ENCODE data around the gene NDUFAF4. TPM values are rescaled to one million over a fixed set of nuclear protein-coding genes. Genes with fewer than 3 reads are reported as not detected.

Gene NDUFAF4
- total RNA-seq, 1 donor from 2014 or later: 28.4 TPM

DNA sequence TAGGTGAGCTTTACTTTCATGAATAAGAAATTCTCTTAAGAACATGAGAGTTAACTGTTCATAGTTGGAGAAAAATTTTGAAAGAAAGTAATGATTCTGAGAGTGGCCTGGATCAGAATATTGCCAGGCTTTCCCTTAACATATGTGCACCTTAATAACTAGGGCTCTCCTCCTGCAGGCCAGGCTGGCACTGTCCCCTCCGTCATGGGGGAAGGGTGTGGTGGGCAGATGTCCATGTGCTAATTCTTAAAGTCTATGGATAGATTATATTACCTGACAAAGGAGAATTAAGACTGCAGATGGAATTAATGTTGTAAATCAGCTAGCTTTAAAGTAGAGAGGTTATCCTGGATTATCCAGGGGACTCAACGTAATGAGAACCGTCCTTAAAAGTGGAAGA is 15.9 kb upstream of the NDUFAF4 start:
- peaks cover 21% of the 10 kb centered on the region for H3K27me3 Mint-ChIP-seq
- no peaks in the 10 kb centered on the region for H3K9me3 Mint-ChIP-seq (ENCODE audit: low read depth)
- H3K4me3 Mint-ChIP-seq (ENCODE audit: low read depth): no peak overlapping the region
- no peaks in the 10 kb centered on the region for H3K4me1 Mint-ChIP-seq (ENCODE audit: low read depth)
- no peaks in the 10 kb centered on the region for H3K36me3 Mint-ChIP-seq (ENCODE audit: insufficient read depth)
- no peak overlapping the region for H3K27ac Mint-ChIP-seq
- DNase-seq (ENCODE audit: low spot score, unreplicated experiment): no peak
- TF ChIP-seq, protein P1, sequence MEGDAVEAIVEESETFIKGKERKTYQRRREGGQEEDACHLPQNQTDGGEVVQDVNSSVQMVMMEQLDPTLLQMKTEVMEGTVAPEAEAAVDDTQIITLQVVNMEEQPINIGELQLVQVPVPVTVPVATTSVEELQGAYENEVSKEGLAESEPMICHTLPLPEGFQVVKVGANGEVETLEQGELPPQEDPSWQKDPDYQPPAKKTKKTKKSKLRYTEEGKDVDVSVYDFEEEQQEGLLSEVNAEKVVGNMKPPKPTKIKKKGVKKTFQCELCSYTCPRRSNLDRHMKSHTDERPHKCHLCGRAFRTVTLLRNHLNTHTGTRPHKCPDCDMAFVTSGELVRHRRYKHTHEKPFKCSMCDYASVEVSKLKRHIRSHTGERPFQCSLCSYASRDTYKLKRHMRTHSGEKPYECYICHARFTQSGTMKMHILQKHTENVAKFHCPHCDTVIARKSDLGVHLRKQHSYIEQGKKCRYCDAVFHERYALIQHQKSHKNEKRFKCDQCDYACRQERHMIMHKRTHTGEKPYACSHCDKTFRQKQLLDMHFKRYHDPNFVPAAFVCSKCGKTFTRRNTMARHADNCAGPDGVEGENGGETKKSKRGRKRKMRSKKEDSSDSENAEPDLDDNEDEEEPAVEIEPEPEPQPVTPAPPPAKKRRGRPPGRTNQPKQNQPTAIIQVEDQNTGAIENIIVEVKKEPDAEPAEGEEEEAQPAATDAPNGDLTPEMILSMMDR (IDR thresholded peaks at IDR 0.05; ENCODE audit: unreplicated experiment): no peak

DNA sequence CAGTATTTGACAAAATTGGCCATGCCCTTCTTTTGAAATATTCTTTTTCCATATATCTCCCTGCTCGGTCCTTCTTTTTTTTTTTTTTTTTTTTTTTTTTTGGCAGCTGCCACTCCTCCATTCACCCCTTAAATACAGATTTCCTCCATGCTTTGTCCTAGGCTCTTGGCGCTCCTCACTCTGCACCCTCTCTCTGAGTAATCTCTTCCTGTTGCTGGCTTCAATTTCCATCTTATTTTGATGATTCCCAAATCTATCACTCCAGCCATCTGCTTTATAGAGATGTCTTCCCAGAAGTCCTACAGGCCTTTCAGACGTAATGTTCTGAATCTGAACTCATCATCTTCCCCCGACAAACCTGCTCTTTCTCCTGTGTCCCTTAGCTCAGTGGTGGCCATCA is 14.1 kb upstream of the NDUFAF4 start:
- DNase-seq (ENCODE audit: low spot score, unreplicated experiment): no peak
- Mint-ChIP-seq H3K27ac (no peak overlapping the region), H3K27me3 (peaks cover 24% of the 10 kb centered on the region), H3K36me3 (ENCODE audit: insufficient read depth) (no peaks in the 10 kb centered on the region), H3K9me3 (ENCODE audit: low read depth) (no peaks in the 10 kb centered on the region), H3K4me1 (ENCODE audit: low read depth) (no peaks in the 10 kb centered on the region), H3K4me3 (ENCODE audit: low read depth) (no peak overlapping the region)
- TF ChIP-seq, protein P1 (IDR thresholded peaks at IDR 0.05; ENCODE audit: unreplicated experiment): no peak

DNA sequence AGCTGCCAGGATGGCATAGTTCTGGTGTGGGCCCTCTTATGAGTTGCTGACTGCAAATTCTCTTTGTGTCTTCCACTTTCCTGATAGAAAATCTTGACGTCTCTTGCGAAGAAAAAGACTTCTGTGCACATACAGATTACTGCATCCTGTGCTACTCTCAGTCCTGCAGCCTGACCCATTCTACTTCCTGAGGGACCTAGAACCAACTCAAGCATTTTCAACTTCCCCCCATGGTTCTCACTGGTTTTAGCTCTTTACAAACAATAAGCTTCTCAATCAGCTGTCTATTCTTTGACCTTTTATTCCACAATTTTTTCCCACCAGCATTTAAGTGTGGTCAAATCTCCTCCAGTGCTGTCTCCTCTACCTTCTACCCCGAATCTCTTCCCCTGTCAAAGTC is 13.5 kb upstream of the NDUFAF4 start:
- H3K36me3 Mint-ChIP-seq (ENCODE audit: insufficient read depth): no peaks in the 10 kb centered on the region
- no peak overlapping the region for H3K4me3 Mint-ChIP-seq (ENCODE audit: low read depth)
- H3K27ac Mint-ChIP-seq: no peak overlapping the region
- no peak for DNase-seq (ENCODE audit: low spot score, unreplicated experiment)
- H3K4me1 Mint-ChIP-seq (ENCODE audit: low read depth): no peaks in the 10 kb centered on the region
- TF ChIP-seq, protein P1 (IDR thresholded peaks at IDR 0.05; ENCODE audit: unreplicated experiment): no peak
- peaks cover 27% of the 10 kb centered on the region for H3K27me3 Mint-ChIP-seq
- no peaks in the 10 kb centered on the region for H3K9me3 Mint-ChIP-seq (ENCODE audit: low read depth)

DNA sequence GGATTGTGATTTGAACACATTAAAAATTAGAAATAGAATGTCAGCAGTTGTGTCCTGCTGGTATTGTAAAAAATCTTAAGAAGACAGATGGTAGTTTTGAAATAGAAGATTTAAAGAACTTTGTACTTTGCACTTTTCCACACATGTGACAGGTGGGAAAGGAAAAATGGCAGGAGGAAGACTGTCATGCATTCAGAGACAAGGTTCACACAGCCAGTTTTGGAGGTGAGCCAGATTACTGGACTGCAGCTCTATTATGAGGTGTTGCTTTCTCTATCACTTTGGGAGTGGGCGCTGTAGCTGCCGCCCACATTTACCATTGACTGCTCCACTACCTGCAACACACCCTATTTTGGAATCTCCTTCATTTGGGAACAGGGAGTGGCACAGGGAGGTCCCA is 12.1 kb upstream of the NDUFAF4 start:
- no peak overlapping the region for H3K27ac Mint-ChIP-seq
- no peaks in the 10 kb centered on the region for H3K9me3 Mint-ChIP-seq (ENCODE audit: low read depth)
- TF ChIP-seq, protein P1 (IDR thresholded peaks at IDR 0.05; ENCODE audit: unreplicated experiment): no peak
- peaks cover 33% of the 10 kb centered on the region for H3K27me3 Mint-ChIP-seq
- no peaks in the 10 kb centered on the region for H3K4me1 Mint-ChIP-seq (ENCODE audit: low read depth)
- no peak overlapping the region for H3K4me3 Mint-ChIP-seq (ENCODE audit: low read depth)
- H3K36me3 Mint-ChIP-seq (ENCODE audit: insufficient read depth): no peaks in the 10 kb centered on the region
- DNase-seq (ENCODE audit: low spot score, unreplicated experiment): no peak

DNA sequence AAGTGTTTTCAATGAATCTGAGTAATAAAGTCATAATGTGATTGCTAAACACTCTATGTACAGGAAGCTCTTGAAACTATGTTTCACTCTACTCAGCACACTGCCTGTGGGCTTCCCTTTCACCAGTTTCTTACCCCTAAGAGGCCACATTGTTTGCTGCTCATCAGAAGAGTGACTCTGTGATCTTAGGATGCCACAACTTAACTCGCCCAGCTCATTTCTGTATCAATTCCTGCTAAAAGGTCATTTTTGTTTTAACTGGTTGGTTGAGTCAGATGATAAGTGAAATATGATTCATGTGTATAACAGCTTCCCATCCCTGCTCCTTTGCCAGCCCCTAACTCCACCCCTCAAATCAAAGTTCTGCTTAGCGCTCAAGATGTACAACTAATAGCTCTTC is 9.8 kb upstream of the NDUFAF4 start:
- TF ChIP-seq, protein P1 (IDR thresholded peaks at IDR 0.05; ENCODE audit: unreplicated experiment): no peak
- Mint-ChIP-seq H3K9me3 (ENCODE audit: low read depth) (no peaks in the 10 kb centered on the region), H3K4me3 (ENCODE audit: low read depth) (no peak overlapping the region), H3K36me3 (ENCODE audit: insufficient read depth) (no peaks in the 10 kb centered on the region), H3K27ac (no peak overlapping the region), H3K27me3 (peaks cover 31% of the 10 kb centered on the region), H3K4me1 (ENCODE audit: low read depth) (no peaks in the 10 kb centered on the region)
- DNase-seq (ENCODE audit: low spot score, unreplicated experiment): no peak

Data from progenitor cell of endocrine pancreas (in vitro differentiated cells).